Umbilical cord (tissue), 2 donors: ENCODE data around the gene CHD5. TPM values are rescaled to one million over a fixed set of nuclear protein-coding genes. Genes with fewer than 3 reads are reported as not detected.

Experiments
- DNase-seq: peaks from one replicate; pipeline ENCODE4 v3.0.0-alpha.2; 2015; ENCODE audit warnings: low spot score
- total RNA-seq: library from RNA; depleted of rRNA; stranded (reverse); fragments of >200 nt; gene quantifications from one replicate; pipeline ENCODE4 v1.2.3, GENCODE V29; 2014; ENCODE audit warnings: low replicate concordance; ENCODE audit not compliant: insufficient read depth

Gene CHD5
- total RNA-seq, 1 donor from 2014 or later, result 2.4 TPM

DNA sequence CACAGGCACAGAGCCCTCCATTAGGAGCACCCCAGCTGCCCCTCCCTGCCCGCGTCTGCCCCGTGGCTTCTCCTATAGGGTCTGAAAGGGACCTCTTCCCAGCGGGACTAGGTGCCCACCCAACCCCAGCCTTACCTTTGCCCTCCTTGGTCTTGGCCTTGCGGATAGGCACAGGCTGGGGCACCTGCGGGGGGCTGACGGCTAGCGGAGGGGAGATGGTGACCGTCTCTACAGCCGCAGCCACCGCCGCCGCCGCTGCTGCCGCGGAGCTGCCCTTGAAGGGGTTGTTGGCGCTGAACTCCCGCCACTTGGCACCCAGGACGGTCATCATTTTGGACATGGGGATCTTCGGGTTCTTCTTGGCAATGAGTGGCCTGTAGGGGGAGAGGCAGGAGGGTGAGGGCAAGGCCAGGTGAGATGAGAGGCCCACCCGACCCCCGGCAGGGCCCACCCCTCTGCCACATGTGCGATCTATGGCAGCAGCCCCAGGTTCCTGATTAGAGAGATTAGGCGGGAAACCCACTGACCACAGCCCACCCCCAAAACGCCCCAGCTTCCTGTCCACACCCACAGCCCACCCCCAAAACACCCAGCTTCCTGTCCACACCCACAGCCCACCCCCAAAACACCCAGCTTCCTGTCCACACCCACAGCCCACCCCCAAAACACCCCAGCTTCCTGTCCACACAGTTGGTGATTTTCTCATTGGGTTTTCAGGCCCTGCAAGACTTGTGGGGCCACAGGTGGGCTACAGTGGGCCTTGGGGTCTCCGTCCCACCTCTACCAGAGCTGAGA lies 25.4 kb downstream of the CHD5 start:
- no peak for DNase-seq

GRCh38 chr1:6152882-6153281 lies 27.2 kb downstream of the CHD5 start:
- no peak for DNase-seq

- no peak for DNase-seq
Measured at GRCh38 chr1:6152181-6152580, 27.9 kb downstream of the CHD5 start.

DNA sequence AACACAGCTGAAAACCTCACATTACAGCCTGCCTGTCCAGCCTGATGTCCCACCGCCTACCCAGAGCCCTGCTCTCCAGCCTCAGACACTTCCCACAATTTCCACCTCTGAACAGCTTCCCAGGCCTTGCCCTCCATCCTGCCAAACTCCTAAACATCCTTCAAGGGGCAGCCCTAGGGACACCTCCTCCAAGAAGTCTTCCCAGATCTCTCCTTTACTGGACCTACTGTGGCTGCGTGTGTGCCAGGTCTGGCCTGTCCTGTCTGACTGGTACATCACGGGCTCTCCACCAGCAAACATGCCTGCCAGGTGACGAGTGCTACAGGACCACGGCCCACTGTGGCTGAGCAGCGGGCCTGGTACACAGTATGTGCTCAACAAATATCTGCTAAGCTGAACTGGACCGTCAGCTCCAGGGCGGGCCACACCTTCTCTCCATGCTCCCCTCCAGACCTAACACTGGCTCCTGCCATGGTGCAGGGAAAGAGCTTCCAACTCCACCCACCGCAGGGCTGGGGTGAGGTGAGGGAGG lies 28.8 kb downstream of the CHD5 start:
- DNase-seq, result no peak

DNA sequence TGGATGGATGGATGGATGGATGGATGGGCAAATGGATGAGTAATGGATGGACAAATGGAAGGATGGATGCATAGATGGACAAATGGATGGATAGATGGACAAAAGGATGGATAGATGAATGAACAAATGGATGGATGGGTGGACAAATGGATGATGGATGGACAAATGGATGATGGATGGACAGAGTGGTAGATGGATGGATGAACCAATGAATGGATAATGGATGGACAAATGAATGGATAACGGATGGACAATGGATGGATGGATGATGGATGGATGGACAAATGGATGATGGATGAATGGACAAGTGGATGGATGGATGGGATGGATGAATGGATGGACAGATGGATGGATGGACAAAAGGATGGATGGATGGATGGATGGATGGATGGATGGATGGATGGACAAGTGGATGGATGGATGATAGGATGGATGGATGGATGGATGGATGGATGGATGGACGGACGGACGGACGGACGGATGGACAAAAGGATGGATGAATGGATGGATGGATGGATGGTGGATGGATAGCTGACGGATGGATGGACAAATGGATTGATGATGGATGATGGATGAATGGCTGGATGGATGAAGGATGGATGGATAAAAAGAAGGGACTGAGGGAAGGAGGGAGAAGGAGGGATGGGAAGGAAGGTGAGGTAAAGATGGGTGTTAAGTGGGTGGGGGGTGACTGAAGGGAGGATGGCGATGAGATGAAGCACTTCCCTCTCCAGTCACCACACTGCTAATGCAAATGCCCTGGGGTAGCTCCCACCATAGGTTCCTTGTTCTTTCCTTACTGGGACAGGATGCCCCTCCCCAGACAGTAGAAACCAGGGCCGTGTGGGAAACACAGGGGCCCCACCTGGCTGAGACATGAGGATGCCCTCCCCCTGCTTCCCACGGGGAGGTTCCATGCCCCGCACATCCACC lies 29.8 kb downstream of the CHD5 start:
- no peak for DNase-seq

DNA sequence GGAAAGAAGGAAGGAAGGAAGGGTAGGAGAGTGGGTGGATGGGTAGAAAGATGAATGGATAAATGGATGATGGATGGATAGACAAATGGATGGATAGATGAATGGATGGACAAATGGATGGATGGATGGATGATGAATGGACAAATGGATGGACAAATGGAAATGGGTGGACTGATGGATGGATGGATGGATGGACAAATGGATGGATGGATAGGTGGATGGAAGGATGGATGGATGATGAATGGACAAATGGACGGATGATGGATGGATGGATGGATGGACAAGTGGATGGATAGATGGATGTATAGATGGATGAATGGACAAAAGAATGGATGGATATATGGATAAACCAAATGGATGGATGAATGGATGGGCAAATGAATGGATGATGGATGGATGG lies 30.5 kb downstream of the CHD5 start:
- no peak for DNase-seq

DNA sequence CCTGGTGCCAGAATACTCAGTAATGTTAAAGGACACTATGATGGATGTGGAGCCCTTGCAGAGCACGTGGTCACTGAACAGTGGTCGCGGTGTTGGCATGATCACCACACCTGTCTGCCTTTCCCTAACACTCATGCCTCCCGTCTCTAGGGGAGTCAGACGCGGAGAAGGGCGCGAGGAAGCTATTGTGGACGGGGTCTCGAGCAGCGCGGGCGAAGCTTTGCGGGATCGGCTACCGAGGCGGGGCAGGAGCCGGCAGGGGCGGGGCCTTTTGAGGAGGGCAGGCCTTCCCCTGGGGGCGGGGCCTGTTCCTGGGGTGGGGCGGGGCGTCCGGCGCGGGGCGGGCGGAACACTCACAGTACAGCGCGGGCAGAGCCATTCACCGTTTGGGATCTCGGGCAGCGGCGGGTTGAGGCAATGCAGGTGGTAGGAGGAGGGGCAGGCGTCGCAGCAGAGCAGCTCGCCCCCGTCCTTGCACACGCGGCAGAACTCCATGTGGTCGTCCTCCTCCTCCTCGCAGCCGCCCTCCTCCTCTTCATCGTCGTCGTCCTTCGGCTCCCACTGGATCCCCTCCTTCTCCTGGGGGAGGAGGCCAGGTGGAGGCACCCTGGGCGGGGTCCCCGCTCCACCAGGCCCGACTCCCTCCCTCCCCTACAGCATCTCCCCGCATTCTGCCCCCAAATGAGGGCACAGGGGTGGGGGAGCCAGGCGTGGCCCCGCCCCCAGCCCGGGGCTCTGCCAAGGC lies 31.5 kb downstream of the CHD5 start:
- DNase-seq, result no peak

- no peak for DNase-seq
Measured at GRCh38 chr1:6145864-6146410, 34.2 kb downstream of the CHD5 start.

DNA sequence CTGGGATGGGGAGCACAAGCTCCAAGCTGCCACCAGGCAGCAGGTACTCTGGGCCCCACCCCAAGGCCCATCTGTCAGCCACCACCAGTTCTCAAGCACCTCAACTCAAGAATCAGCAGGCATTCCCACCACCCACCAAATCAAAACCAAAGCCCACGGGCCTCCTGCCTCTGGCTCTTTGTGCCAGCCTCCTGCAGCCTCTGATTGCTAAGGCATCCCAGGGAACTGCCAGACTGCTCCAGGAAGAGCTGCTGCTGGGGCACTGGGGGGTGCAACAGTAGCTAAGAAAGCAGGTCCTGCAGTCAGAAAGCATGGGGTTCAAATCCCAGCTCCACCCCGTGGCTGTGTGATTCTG lies 34.7 kb downstream of the CHD5 start:
- no peak for DNase-seq

DNA sequence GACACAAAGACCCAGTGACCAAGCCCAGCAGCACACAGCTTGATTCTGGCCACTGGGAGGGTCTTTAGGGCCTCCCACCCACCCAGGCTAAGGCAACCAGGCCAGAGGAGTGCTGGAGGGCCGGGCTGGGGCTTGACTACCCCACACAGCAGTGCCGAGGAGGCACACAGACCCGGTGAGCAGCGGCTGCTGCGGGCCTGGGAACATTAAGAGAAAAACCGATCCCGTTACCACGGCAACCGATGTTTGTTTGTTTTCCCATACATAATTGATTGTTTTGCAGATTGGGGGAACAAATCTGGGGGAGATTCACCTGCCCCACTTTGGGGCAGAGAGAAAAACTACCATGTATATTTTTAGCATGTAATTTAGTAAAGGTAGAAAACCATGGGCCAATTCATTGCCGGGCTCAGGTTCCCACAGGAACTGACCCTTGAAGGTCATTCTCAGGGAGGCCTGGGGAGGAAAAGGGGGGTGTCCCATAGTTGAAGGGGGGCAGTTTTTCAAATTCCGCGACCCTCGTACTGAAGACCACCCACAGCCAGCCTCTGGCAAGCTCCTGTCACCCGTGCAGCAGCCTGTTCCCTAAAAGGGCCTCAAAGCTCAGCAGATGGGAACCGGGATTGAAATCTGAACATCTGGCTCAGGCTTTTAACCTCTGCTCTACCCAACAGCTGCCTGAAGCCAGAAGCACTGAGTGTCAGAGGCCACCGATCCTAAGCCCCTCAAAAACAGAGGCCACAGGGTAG lies 35.3 kb downstream of the CHD5 start:
- DNase-seq, result peak; percentile 45

- DNase-seq, result no peak
Measured at GRCh38 chr1:6144175-6144574, 35.9 kb downstream of the CHD5 start.

- no peak for DNase-seq
Measured at GRCh38 chr1:6143395-6143794, 36.7 kb downstream of the CHD5 start.

GRCh38 chr1:6142734-6143133 lies 37.4 kb downstream of the CHD5 start:
- DNase-seq, result no peak

GRCh38 chr1:6142036-6142621 lies 38.0 kb downstream of the CHD5 start:
- DNase-seq, result no peak

- peak; percentile 50 for DNase-seq
Measured at GRCh38 chr1:6141592-6141991, 38.5 kb downstream of the CHD5 start.

DNA sequence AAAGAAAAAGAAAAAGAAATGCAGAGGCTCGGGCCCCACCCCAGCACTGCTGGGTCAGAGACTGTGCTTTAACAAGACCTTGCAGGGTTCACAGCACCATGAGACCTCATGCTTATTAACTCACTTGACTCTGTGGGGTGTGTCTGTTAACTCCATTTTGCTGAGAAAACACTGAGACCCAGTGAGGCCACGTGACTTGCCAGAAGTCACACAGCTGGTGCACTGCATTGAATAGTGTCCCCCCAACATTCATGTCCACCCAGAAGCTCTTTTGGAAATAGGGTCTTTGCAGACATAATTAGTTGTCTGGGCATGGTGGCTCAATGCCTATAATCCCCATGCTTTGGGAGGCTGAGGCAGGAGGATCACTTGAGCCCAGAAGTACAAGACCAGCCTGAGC lies 39.7 kb downstream of the CHD5 start:
- DNase-seq, result no peak

GRCh38 chr1:6137758-6138157 lies 42.4 kb downstream of the CHD5 start:
- DNase-seq, result no peak

DNA sequence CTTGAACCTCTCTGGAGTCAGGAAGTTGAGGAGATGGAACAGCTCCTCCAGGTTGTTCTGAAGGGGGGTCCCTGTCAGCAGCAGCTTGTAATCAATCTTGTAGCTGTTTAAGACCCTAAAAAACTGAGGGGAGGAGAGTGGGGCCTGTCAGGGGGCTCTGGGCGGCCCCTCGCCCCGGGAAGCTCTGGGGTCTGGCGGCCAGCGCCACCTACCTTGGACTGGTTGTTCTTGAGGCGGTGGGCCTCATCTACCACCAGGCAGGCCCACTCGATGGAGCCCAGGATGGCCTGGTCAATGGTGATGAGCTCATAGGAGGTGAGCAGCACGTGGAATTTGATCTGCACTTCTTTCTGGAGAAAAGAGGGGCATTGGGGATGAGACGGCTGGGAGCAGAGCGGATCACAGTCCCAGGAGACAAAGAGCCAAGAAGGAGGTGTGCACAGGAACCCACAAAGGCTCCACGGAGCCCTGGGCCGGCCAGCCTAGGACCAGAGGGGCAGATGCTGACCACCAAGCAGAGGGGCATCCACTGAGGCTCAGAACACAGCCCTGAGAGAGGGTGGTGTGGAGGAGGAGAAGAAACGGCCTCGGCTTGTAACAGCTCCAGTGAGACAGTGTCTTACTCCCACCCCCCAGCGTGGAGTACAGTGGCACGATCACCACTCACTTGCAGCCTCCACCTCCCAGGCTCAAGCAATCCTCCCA lies 43.5 kb downstream of the CHD5 start:
- DNase-seq, result no peak

DNA sequence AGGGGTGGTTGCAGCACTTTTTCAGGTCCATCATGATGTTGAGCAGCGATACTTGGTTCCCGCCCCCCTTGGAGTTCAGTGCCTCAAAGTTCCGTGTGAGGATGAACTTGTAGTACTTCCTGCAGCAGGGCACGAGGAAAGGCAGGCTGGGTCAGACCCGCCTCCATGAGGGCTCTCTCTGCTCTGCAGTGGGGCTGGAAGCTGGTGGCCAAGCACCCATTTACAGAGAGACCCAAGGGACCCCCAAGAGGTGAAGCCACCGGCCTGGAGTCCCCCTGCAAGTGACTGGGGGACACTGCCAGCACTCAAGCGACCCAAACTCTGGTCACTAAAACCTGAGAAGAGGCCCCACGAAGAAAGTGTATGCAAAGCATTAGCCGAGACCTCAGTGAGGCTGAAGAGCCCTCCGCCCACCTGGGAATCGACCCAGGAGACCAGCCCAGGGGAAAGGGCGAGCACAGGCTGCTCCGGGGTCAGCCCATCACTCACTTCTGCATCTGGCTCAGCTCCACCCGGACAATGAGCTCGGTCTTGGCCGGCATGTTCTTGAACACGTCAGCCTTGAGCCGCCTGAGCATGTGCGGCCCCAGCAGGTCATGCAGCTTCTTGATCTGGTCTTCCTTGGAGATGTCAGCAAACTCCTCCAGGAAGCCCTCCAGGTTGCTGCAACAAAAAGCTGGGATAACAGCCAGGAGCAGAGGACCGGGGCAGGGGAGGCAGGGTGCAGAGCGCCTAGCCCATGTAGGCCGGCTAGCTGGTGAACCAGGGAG lies 45.2 kb downstream of the CHD5 start:
- DNase-seq, result no peak
